Epithelial cell of proximal tubule (primary cell): ENCODE measurements around the gene NRBP1. TPM values are rescaled to one million over a fixed set of nuclear protein-coding genes. Genes with fewer than 3 reads are reported as not detected.
"Not testable (repeated sequence)": the region's sequence is repeated elsewhere in the genome, so short reads cannot be mapped to it uniquely, and the experiment has no call there.

Experiments
- DNase-seq: peaks from one replicate; pipeline ENCODE4 v3.0.0-alpha.2; 2011; ENCODE audit warnings: low read depth
- H3K4me3 ChIP-seq: 2 replicates; pipeline ENCODE4 v1.5.1; 2011; ENCODE audit warnings: low read depth, mild to moderate bottlenecking, low read length
- total RNA-seq: library from RNA; depleted of rRNA; stranded (reverse); fragments of >200 nt; gene quantifications from 2 replicates; pipeline ENCODE4 v1.2.3, GENCODE V29; 2015
- TF ChIP-seq, protein P1 (sequence below): conservative IDR thresholded peaks from 2 replicates; pipeline ENCODE4 v1.5.1; 2012; ENCODE audit warnings: low read depth, mild to moderate bottlenecking, low read length

The NRBP1 gene
- total RNA-seq, 1 donor from 2014 or later: 60.2 TPM

DNA sequence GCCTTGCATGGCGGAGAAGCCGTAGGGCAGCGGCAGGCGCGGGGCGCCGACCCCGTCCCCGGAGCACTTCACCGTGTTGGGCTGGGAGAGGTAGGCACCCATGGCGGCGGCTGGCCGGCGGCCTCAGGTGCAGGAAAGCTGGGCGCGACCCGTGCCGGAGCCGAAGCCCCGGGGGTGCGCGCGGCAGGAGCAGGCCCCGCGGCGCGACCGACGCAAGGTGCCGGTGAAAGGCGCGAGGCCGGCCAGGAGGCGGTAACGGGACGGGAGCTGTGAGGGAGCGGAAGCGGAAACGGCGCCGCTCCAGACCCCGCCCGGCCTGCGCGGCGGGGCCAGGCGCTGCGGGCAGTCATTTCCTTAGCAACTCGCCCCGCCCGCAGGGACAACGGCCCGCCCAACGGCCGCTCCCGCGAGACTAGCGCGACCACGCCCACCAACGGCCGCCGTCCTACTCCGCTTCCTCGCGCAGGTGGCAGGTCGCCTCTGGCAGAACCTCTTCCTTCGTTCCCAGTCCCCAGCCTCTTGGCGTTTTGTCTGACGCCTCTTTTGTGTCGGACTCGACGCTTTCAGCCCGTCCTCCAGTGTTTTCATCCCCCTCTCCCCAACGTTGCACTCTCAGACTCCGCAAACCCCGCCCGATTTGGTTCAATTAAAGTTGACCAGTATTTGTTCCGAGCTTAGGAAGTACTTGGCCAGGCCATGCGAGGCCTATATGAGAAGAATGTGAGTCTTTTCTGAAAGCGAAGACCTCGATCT lies 18.9 kb upstream of the NRBP1 start, which contains the start of gene PPM1G:
TSS of gene PPM1G (minus strand) at position 271 of the 753 bp plus-strand sequence. CDS start at position 102, 169 bp downstream.
- no peak for DNase-seq
- TF ChIP-seq, protein P1, sequence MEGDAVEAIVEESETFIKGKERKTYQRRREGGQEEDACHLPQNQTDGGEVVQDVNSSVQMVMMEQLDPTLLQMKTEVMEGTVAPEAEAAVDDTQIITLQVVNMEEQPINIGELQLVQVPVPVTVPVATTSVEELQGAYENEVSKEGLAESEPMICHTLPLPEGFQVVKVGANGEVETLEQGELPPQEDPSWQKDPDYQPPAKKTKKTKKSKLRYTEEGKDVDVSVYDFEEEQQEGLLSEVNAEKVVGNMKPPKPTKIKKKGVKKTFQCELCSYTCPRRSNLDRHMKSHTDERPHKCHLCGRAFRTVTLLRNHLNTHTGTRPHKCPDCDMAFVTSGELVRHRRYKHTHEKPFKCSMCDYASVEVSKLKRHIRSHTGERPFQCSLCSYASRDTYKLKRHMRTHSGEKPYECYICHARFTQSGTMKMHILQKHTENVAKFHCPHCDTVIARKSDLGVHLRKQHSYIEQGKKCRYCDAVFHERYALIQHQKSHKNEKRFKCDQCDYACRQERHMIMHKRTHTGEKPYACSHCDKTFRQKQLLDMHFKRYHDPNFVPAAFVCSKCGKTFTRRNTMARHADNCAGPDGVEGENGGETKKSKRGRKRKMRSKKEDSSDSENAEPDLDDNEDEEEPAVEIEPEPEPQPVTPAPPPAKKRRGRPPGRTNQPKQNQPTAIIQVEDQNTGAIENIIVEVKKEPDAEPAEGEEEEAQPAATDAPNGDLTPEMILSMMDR: no peak
- peak within 1 kb of the TSS; percentile 87 for H3K4me3 ChIP-seq

DNA sequence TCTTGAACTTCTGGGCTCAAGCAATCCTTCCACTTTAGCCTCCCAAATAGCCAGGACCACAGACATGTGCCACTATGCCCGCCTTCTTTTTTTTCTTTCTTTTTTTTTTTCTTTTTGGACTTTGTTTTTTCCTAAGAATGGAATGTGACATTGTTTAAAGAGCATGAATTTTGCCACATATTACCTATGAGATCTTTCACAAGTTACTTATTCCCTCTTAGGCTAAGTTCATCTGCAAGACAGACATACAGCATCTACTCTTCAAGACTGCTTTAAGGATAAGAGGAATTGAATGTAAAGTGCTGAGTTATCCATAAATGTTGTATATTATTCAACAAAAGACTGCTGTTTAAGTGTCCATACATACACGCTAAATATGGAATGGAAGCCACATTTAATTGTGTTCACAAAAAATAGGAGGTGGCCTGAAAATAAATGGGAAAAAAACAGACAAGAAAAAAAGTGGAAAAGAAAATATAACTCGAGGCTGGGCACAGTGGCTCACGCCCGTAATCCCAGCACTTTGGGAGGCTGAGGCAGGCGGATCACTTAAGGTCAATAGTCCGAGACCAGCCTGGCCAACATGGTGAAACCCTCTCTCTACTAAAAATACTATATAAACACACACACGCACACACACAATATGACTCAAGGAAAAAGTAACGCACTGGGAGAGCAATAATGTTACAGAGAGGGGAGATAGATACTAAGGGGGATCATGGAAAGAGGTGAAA lies 15.8 kb upstream of the NRBP1 start:
- TF ChIP-seq, protein P1: no peak

DNA sequence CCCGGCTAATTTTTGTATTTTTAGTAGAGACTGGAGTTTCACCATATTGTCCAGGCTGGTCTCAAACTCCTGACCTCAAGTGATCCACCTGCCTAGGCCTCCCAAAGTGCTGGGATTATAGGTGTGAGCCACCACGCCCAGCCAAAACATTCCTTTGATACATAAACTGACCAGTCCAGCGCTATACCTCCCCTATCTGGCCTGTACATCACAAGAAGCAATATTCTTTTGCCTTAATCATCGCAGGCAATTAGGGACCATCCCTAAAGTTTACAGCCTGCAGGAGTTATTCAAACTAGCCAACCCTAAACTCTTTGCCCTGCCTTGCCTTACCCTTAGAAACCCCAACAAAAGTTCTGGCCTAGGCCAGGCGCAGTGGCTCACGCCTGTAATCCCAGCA lies 12.3 kb upstream of the NRBP1 start:
- no peak for DNase-seq
- no peak overlapping the region for H3K4me3 ChIP-seq
- TF ChIP-seq, protein P1: no peak

More for the DNA sequence above, 15.8 kb upstream of the NRBP1 start:
- H3K4me3 ChIP-seq: no peak overlapping the region
- DNase-seq: no peak

DNA sequence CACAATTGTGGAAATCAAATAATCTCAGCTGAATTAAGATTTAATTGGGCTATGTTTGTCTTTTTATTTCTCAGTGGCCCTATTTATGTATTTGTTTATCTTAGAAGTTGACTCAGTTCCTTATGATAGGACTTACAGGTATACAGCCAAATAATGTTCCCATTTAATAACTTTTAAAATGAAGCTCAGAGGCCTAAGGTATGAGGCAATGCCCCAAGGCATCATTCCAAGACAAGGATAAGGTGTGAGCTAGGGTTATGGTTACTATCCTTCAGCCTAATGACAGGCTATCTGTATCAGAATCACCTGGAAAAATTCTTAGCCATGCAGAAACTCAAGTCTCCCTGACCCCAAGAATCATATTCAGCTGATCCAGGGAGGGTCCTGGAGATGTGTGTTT lies 7.4 kb upstream of the NRBP1 start:
- no peak overlapping the region for H3K4me3 ChIP-seq
- no peak for DNase-seq
- TF ChIP-seq, protein P1: no peak

DNA sequence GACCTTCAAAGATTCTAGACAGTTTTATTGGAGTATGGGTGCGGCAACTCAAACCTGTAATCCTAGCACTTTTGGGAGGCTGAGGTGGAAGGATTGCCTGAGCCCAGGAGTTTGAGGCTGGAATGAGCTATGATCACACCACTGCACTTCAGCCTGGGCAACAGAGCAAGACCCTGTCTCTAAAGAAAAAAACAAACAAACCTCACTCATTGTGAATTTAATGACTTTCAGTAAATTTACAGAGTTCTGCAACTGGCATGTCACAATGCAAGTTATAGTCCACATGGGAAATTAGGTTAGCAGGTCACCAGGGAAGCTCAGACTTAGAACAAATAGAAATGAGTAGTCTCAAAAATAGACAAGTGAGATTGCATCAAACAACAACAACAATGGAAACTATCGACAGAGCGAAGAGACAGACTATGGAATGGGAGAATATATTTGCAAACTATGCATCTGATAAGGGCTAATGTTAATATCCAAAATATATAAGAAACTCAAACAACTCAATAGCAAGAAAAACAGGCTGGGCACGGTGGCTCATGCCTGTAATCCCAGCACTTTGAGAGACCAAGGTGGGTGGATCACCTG lies 6.7 kb upstream of the NRBP1 start:
- no peak for DNase-seq
- TF ChIP-seq, protein P1: no peak
- no peak overlapping the region for H3K4me3 ChIP-seq

DNA sequence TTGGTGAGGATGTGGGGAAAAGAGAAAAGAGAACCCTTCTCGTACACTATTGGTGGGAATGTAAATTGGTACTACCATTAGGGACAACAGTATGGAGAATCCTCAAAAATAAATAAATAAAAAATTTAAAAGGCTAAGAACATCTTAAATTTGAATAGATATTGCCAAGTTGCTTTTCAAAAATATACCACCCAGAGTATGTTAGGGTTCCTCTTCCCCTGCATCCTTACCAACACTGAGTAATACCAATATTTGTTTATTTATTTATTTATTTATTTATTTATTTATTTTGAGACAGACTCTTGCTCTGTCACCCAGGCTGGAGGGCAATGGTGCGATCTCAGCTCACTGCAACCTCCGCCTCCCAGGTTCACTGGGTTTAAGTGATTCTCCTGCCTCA lies 5.5 kb upstream of the NRBP1 start:
- no peak for DNase-seq
- no peak overlapping the region for H3K4me3 ChIP-seq
- TF ChIP-seq, protein P1: no peak

DNA sequence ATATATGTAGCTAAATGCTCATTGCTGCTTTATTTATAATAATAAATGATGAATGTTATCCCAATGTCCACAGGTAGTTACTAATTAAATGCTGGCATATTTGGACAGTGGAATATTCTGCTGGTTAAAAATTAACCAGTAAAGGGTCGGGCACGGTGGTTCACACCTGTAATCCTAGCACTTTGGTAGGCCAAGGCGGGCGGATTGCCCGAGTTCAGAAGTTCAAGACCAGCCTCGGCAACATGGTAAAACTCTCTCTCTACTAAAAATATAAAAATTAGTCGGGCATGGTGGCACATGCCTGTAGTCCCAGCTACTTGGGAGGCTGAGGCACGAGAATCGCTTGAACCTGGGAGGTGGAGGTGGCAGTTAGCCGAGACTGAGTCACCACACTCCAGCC lies 3.4 kb upstream of the NRBP1 start:
- not testable (repeated sequence) for H3K4me3 ChIP-seq, DNase-seq
